HUES6 (cell line): ENCODE data around the gene SFMBT1.

Experiments used
- H3K27ac ChIP-seq: 2 replicates; pipeline ENCODE4 v1.7.0; 2013; ENCODE audit warnings: low read depth, mild to moderate bottlenecking, low read length, inconsistent platforms
- H3K27me3 ChIP-seq: 2 replicates; pipeline ENCODE4 v1.6.1; 2013; ENCODE audit warnings: low read length; ENCODE audit not compliant: control insufficient read depth, insufficient read depth
- H3K36me3 ChIP-seq: 2 replicates; pipeline ENCODE4 v1.6.1; 2013; ENCODE audit warnings: low read length; ENCODE audit not compliant: control insufficient read depth, insufficient read depth
- H3K4me1 ChIP-seq: 2 replicates; pipeline ENCODE4 v1.6.1; 2013; ENCODE audit warnings: low read length; ENCODE audit not compliant: control insufficient read depth, insufficient read depth
- H3K4me3 ChIP-seq: 2 replicates; pipeline ENCODE4 v1.5.1; 2013; ENCODE audit warnings: low read depth, low read length
- H3K9ac ChIP-seq: one replicate; pipeline ENCODE4 v1.6.1; 2013; ENCODE audit warnings: mild to moderate bottlenecking, low read length
- H3K9me3 ChIP-seq: 2 replicates; pipeline ENCODE4 v1.6.1; 2013; ENCODE audit warnings: low read depth, low read length; ENCODE audit not compliant: control insufficient read depth, insufficient read depth

The SFMBT1 gene

GRCh38 chr3:52893723-52894122 is 152.2 kb downstream of the SFMBT1 start:
- Histone ChIP-seq H3K9ac (no peak overlapping the region), H3K4me3 (no peak overlapping the region), H3K27me3 (no peaks in the 10 kb centered on the region), H3K27ac (no peak overlapping the region), H3K4me1 (0 out of 2 replicates have a peak, but pooled peaks cover 3% of the 10 kb centered on the region), H3K9me3 (no peaks in the 10 kb centered on the region), H3K36me3 (no peaks in the 10 kb centered on the region)

- no peak overlapping the region for H3K27ac ChIP-seq
- H3K4me3 ChIP-seq: no peak overlapping the region
- no peaks in the 10 kb centered on the region for H3K9me3 ChIP-seq
- H3K36me3 ChIP-seq: no peaks in the 10 kb centered on the region
- no peak overlapping the region for H3K9ac ChIP-seq
- H3K27me3 ChIP-seq: no peaks in the 10 kb centered on the region
- 0 out of 2 replicates have a peak, but pooled peaks cover 3% of the 10 kb centered on the region for H3K4me1 ChIP-seq
These were observed 153.1 kb downstream of the SFMBT1 start for GRCh38 chr3:52892625-52893311.

- no peak overlapping the region for H3K9ac ChIP-seq
- no peak overlapping the region for H3K27ac ChIP-seq
- no peaks in the 10 kb centered on the region for H3K36me3 ChIP-seq
- 0 out of 2 replicates have a peak, but pooled peaks cover 3% of the 10 kb centered on the region for H3K4me1 ChIP-seq
- no peaks in the 10 kb centered on the region for H3K27me3 ChIP-seq
- H3K9me3 ChIP-seq: no peaks in the 10 kb centered on the region
- H3K4me3 ChIP-seq: no peak overlapping the region
These were observed 153.6 kb downstream of the SFMBT1 start for GRCh38 chr3:52892290-52892624.

GRCh38 chr3:52891615-52892081 is 154.2 kb downstream of the SFMBT1 start:
- H3K27ac ChIP-seq: no peak overlapping the region
- H3K4me3 ChIP-seq: no peak overlapping the region

GRCh38 chr3:52891164-52891563 is 154.7 kb downstream of the SFMBT1 start:
- Histone ChIP-seq H3K4me3 (no peak overlapping the region), H3K9ac (no peak overlapping the region), H3K4me1 (0 out of 2 replicates have a peak, but pooled peaks cover 3% of the 10 kb centered on the region), H3K9me3 (no peaks in the 10 kb centered on the region), H3K36me3 (no peaks in the 10 kb centered on the region), H3K27me3 (no peaks in the 10 kb centered on the region), H3K27ac (no peak overlapping the region)

More at GRCh38 chr3:52891615-52892081, 154.2 kb downstream of the SFMBT1 start:
- Histone ChIP-seq H3K36me3 (no peaks in the 10 kb centered on the region), H3K9me3 (no peaks in the 10 kb centered on the region), H3K27me3 (no peaks in the 10 kb centered on the region), H3K9ac (no peak overlapping the region), H3K4me1 (0 out of 2 replicates have a peak, but pooled peaks cover 3% of the 10 kb centered on the region)

GRCh38 chr3:52890735-52891134 is 155.1 kb downstream of the SFMBT1 start:
- Histone ChIP-seq H3K27ac (no peak overlapping the region), H3K27me3 (no peaks in the 10 kb centered on the region), H3K9me3 (no peaks in the 10 kb centered on the region), H3K36me3 (peaks cover under 1% of the 10 kb centered on the region; the same call in 1 of the 2 replicates), H3K4me3 (no peak overlapping the region), H3K9ac (no peak overlapping the region), H3K4me1 (no peaks in the 10 kb centered on the region)

GRCh38 chr3:52889901-52890300 is 156.0 kb downstream of the SFMBT1 start:
- H3K27me3 ChIP-seq: no peaks in the 10 kb centered on the region
- H3K4me3 ChIP-seq: no peak overlapping the region
- H3K9ac ChIP-seq: no peak overlapping the region
- H3K27ac ChIP-seq: no peak overlapping the region
- no peaks in the 10 kb centered on the region for H3K9me3 ChIP-seq
- no peaks in the 10 kb centered on the region for H3K4me1 ChIP-seq
- peaks cover 5% of the 10 kb centered on the region; the same call in 1 of the 2 replicates for H3K36me3 ChIP-seq

GRCh38 chr3:52887166-52887565 is 158.7 kb downstream of the SFMBT1 start:
- Histone ChIP-seq H3K4me1 (no peaks in the 10 kb centered on the region), H3K36me3 (peaks cover 5% of the 10 kb centered on the region; the same call in 1 of the 2 replicates), H3K9ac (no peak overlapping the region), H3K27me3 (no peaks in the 10 kb centered on the region), H3K9me3 (no peaks in the 10 kb centered on the region), H3K4me3 (no peak overlapping the region), H3K27ac (no peak overlapping the region)

- Histone ChIP-seq H3K27me3 (no peaks in the 10 kb centered on the region), H3K4me3 (no peak overlapping the region), H3K4me1 (no peaks in the 10 kb centered on the region), H3K9ac (no peak overlapping the region), H3K36me3 (peaks cover 5% of the 10 kb centered on the region; the same call in 1 of the 2 replicates), H3K9me3 (no peaks in the 10 kb centered on the region), H3K27ac (no peak overlapping the region)
These were observed 159.7 kb downstream of the SFMBT1 start for GRCh38 chr3:52886049-52886730.

GRCh38 chr3:52882377-52882776 is 163.5 kb downstream of the SFMBT1 start:
- H3K9me3 ChIP-seq: no peaks in the 10 kb centered on the region

GRCh38 chr3:52881871-52882270 is 164.0 kb downstream of the SFMBT1 start:
- no peaks in the 10 kb centered on the region for H3K27me3 ChIP-seq
- H3K9me3 ChIP-seq: no peaks in the 10 kb centered on the region
- no peaks in the 10 kb centered on the region for H3K4me1 ChIP-seq
- no peak overlapping the region for H3K27ac ChIP-seq
- H3K4me3 ChIP-seq: no peak overlapping the region
- no peak overlapping the region for H3K9ac ChIP-seq
- H3K36me3 ChIP-seq: peaks cover 8% of the 10 kb centered on the region; the same call in 1 of the 2 replicates

More at GRCh38 chr3:52882377-52882776, 163.5 kb downstream of the SFMBT1 start:
- no peaks in the 10 kb centered on the region for H3K27me3 ChIP-seq
- H3K9ac ChIP-seq: no peak overlapping the region
- H3K4me1 ChIP-seq: no peaks in the 10 kb centered on the region
- no peak overlapping the region for H3K4me3 ChIP-seq
- no peak overlapping the region for H3K27ac ChIP-seq
- peaks cover 8% of the 10 kb centered on the region; the same call in 1 of the 2 replicates for H3K36me3 ChIP-seq
